ENCODE measurements around the gene NEAT1. TPM values are rescaled to one million over a fixed set of nuclear protein-coding genes. Genes with fewer than 3 reads are reported as not detected.

Gene NEAT1
- total and polyA plus RNA-seq, 9 of the 15 experiments (the other 6 are each of a cell fraction or from before 2014, with no cell fraction given): 20.1 to 389 (median 62.8) TPM

DNA sequence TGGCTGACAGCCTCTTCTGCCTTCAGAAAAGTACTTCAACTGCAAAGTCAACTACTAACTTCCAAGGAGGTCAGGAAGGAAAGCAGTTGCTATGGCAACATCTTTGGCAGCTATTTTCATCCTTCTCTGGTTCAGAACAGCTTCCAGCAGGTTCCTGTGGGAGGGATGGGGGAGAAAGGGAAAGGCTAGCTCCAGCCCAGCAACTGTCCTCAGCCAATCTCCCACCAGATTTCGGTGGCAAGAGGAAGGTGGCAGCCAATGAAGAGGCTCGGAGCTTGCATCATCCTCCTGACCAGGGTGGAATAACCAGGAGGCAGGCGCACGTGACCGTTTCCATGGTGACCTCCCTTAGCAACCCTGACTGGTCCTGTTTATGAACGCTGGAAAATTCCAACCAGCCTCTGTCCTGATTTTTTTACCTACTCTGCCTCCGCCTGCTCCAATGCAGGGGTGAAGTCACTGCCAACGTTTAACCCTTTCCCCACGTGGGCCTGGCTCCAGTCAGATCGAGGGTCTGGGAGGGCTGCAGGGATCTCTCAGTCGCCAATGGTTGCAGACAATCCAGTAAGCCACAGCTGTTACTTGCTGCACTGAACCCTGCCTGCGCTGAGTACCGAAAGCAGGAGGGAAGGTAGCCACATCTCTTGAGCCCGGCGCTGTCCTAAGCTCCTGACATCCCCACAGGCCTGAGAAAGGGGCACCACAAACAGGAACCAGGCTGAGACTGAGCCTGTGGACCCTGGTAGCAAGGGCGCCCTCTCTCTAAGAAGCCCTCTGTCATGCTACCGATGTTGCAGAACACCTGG, 65.1 kb downstream of the NEAT1 start (continued):
- TF ChIP-seq, protein P1, sequence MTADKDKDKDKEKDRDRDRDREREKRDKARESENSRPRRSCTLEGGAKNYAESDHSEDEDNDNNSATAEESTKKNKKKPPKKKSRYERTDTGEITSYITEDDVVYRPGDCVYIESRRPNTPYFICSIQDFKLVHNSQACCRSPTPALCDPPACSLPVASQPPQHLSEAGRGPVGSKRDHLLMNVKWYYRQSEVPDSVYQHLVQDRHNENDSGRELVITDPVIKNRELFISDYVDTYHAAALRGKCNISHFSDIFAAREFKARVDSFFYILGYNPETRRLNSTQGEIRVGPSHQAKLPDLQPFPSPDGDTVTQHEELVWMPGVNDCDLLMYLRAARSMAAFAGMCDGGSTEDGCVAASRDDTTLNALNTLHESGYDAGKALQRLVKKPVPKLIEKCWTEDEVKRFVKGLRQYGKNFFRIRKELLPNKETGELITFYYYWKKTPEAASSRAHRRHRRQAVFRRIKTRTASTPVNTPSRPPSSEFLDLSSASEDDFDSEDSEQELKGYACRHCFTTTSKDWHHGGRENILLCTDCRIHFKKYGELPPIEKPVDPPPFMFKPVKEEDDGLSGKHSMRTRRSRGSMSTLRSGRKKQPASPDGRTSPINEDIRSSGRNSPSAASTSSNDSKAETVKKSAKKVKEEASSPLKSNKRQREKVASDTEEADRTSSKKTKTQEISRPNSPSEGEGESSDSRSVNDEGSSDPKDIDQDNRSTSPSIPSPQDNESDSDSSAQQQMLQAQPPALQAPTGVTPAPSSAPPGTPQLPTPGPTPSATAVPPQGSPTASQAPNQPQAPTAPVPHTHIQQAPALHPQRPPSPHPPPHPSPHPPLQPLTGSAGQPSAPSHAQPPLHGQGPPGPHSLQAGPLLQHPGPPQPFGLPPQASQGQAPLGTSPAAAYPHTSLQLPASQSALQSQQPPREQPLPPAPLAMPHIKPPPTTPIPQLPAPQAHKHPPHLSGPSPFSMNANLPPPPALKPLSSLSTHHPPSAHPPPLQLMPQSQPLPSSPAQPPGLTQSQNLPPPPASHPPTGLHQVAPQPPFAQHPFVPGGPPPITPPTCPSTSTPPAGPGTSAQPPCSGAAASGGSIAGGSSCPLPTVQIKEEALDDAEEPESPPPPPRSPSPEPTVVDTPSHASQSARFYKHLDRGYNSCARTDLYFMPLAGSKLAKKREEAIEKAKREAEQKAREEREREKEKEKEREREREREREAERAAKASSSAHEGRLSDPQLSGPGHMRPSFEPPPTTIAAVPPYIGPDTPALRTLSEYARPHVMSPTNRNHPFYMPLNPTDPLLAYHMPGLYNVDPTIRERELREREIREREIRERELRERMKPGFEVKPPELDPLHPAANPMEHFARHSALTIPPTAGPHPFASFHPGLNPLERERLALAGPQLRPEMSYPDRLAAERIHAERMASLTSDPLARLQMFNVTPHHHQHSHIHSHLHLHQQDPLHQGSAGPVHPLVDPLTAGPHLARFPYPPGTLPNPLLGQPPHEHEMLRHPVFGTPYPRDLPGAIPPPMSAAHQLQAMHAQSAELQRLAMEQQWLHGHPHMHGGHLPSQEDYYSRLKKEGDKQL (CRISPR knock-in tag; IDR thresholded peaks at IDR 0.05; ENCODE audit: borderline replicate concordance): peak; percentile 79; the same call in 1 of the 2 replicates
- TF ChIP-seq KHSRP (IDR thresholded peaks at IDR 0.05) (no peak), RCOR1 (IDR thresholded peaks at IDR 0.05; ENCODE audit: borderline replicate concordance in 1 of 2, low read depth in 2 of 2, low read length in 2 of 2) (peak; percentile 45 to 98; a peak in 3 of 4 replicates), ZNF274 (IDR thresholded peaks at IDR 0.05; ENCODE audit: borderline replicate concordance, low read depth, low read length) (no peak), SRSF1 (IDR thresholded peaks at IDR 0.05; ENCODE audit: low read depth, low read length) (no peak), JUN (IDR thresholded peaks at IDR 0.05; ENCODE audit: borderline replicate concordance, low read depth, low read length) (peak; percentile 83; the same call in 1 of the 2 replicates), JUN (CRISPR knock-in tag; IDR thresholded peaks at IDR 0.05; ENCODE audit: borderline replicate concordance) (no peak; the same call in 1 of the 2 replicates), MYNN (IDR thresholded peaks at IDR 0.05) (peak; percentile 99), MYNN (CRISPR knock-in tag; IDR thresholded peaks at IDR 0.05) (no peak), NEUROD1 (IDR thresholded peaks at IDR 0.05; ENCODE audit: borderline replicate concordance, low read depth, low read length, partially characterized antibody) (peak; percentile 75)
- TF ChIP-seq, protein P2, sequence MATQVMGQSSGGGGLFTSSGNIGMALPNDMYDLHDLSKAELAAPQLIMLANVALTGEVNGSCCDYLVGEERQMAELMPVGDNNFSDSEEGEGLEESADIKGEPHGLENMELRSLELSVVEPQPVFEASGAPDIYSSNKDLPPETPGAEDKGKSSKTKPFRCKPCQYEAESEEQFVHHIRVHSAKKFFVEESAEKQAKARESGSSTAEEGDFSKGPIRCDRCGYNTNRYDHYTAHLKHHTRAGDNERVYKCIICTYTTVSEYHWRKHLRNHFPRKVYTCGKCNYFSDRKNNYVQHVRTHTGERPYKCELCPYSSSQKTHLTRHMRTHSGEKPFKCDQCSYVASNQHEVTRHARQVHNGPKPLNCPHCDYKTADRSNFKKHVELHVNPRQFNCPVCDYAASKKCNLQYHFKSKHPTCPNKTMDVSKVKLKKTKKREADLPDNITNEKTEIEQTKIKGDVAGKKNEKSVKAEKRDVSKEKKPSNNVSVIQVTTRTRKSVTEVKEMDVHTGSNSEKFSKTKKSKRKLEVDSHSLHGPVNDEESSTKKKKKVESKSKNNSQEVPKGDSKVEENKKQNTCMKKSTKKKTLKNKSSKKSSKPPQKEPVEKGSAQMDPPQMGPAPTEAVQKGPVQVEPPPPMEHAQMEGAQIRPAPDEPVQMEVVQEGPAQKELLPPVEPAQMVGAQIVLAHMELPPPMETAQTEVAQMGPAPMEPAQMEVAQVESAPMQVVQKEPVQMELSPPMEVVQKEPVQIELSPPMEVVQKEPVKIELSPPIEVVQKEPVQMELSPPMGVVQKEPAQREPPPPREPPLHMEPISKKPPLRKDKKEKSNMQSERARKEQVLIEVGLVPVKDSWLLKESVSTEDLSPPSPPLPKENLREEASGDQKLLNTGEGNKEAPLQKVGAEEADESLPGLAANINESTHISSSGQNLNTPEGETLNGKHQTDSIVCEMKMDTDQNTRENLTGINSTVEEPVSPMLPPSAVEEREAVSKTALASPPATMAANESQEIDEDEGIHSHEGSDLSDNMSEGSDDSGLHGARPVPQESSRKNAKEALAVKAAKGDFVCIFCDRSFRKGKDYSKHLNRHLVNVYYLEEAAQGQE (IDR thresholded peaks at IDR 0.05; ENCODE audit: borderline replicate concordance): peak; percentile 86
- TF ChIP-seq, protein P2 (CRISPR knock-in tag; IDR thresholded peaks at IDR 0.05; ENCODE audit: low read depth): no peak
- TF ChIP-seq, protein P3, sequence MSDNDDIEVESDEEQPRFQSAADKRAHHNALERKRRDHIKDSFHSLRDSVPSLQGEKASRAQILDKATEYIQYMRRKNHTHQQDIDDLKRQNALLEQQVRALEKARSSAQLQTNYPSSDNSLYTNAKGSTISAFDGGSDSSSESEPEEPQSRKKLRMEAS (CRISPR knock-in tag; IDR thresholded peaks at IDR 0.05): peak; percentile 78

Measured in K562 (cell line).